HG03520 (cell line): Measurements from ENCODE around the gene IZUMO4.

Experiments used
- ATAC-seq: cut with Tn5 transposase; IDR thresholded peaks from one replicate; pipeline ENCODE4 v1.9.1; 2021; ENCODE audit warnings: mild to moderate bottlenecking, moderate library complexity; ENCODE audit not compliant: unreplicated experiment

Gene IZUMO4

DNA sequence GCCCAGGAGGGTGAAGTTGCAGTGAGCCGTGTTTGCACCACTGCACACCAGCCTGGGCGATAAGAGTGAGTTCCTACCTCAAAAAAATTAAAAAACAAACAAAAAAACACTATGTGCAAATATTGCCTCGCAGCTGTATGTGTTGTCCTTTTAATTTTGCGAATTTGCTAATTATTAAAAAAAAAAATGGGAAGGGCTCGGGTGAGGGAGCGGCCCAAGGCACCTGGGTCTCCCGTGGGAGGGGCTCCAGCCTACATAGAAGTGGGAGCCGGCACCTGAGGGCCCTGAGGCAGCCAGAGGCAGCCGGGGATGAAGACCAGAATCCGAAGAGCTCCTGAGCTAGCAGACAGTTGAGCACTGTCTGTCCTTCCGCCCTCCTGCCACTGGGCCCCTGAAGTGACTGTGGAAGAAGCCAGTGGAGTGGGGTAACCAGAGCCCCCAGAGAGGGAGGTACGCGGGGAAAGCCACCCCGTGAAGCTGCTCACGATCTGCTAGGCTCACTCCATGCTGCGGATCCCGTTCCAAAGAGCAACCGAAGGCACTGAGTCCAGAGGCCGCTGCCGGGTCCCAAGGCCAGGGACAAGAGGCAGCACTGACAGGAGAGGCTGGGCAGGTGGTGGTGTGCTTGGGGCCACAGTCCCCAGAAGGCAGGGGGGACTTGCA lies 6.5 kb downstream of the IZUMO4 start:
- no peak for ATAC-seq

DNA sequence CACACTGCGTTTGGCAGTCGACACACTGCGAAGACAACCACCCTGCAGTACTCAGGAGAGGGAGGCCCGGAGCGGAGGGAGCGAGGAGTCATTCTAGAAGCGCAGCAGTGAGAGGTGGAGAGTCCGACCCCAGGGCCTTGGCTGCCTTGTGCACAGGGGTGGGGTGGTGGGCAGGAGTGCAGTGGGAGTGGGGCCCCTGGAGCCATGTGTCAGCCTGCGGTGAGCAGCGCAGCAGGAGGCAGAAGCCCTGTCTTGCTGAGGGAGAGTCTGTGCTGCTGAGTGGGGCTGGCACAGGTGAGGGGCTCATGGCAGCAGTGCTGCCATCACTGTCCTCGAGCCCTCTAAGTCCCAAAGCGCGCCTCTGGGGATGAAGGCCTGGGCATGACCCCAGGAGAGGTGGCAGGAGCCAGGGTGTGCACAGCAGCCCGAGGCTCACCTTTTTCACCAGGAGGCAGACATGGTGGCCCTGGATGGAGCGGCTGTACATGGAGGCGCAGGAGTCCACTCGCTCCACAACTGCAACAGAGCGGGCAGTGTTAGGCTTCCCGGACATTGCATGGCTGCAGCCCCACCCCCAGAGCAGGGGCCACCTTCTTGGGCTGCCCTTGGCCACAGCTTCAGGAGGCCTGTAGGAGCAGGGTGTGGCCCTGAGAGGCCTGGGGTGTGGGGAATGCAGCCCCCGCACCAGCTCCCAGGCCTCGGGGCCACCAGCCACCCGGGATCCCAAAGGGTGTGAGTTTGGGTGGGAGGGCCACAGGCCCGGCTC lies 11.7 kb downstream of the IZUMO4 start:
- ATAC-seq = no peak

DNA sequence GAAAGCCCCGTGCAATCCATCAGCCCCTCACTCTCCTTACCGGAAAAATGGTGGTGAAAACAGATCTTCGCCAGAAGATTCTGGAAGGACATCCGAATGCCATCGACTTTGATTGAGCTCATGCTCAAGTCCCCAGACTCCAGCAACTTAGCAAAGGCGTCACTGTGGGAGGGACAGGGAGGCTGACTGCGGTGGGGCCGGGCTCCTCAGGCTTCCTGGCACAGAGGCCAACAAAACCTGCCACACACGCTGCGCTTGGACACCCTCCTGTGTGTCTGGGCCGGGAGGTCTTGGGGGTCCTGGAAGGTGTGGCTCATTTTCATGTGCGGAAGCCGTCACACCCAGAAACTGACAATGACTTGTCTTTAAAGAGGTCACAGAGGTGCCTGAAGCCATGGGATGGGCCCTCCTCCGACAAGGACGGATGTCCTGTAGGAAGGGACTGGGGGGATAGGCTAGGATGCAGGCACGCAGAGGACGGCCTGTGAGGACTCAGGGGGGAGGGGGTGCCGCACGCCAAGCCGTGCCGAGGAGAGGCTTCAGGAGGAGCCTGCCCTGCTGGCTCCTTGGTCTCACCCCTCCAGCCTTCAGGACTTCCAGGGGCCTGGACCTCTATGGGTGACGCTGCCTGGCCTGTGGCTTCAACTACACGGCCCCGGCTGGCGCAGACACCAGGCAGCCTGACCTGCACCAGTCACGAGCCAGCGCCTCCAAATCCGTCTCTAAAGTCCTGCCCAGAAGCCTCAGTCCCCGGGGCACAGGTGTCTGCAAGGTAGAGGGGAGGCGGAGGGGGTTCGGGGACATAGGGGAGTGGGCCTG lies 12.5 kb downstream of the IZUMO4 start:
- ATAC-seq = no peak

DNA sequence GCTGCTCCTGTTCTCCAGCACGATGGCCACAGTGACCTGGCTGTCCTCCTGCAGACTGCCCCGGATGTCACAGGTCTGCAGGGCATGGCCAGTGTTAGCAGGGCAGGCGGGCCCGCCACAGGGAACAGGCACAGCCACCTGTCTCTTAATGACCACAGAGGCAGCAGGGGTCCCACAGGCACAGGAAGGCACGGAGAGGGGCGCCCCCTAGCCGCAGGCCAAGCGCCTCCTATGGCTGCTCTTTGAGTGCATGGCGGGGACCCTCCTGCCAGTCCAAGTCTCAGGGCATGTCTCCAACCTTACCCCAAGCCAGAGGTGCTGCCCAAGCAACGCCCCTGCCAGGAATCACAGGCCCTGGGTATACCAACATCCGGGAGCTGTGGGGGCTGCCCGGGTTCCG lies 14.1 kb downstream of the IZUMO4 start:
- no peak for ATAC-seq

DNA sequence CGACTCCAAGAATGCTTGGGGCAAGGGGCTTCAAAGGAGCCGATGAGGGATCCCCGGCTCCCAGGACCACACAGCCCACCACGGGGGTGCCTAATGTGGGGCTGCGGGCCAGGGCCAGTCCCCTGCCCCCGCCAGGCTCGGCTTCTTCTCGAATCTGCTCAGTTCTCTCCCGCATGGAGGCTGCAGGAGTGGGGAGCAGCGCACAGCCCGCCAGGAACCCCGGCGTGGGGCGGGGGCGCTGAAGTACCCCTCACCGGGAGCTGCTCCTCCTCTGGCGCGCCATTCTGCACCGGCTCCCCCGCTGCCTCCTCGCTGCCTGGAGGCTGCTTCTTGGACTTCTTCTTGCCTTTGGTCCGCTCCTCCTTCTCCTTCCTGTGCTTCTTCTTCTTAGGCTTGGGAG lies 14.7 kb downstream of the IZUMO4 start:
- ATAC-seq = no peak

DNA sequence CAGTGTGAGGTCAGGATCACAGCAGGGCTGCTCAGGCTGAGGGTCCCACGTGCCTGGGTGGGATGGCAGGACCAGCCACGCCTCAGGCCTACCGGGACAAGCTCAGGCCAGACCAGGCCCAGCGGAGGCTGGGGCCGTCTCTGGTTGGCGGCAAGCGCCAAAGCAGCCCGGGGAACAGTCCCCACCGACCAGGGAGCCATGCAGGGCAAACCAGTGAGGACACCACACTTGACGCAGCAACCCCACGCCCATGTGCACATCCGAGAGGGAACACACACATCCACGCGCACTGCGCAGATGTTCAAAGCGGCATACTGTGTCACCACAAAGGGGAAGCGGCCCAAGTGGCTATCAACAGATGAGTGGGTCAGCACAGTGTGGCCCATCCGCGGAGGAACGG lies 15.2 kb downstream of the IZUMO4 start:
- no peak for ATAC-seq

DNA sequence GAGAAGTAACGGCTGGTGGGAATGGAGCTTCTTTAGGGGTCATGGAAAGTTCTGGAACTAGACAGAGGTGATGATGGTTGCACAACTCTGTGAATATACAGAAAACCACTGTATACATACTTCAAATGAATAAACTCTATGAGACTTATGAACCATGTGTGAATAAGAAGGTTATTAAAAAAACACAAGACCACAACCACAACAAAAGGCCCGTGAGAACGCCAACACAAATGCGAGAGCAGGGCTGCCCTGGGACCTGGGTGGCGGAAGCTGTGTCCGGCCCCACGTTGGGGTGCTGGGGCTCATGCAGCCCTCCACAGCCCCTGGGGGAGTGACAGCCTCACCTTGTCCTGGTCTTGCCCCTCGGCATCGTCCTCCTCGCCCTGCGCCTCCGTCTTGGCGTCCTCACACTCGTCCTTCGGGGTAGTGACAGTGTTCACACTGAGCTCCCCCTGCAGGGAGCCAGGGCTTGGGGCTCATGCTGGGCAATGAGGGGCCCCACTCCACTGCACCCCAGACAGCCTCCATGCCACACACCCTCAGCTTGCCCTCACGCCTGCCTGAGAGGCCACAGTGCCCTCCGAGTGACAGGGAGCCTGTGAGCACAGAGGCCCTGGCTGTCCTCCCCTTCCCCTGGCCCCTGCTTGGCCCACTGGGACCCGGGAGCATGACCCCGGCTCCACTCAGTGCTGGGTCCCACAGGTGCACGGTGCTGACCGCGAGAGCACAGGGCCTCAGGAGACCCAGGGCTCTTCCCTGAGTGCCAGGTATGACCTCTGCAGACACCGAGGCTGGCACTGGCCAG lies 16.0 kb downstream of the IZUMO4 start:
- no peak for ATAC-seq

DNA sequence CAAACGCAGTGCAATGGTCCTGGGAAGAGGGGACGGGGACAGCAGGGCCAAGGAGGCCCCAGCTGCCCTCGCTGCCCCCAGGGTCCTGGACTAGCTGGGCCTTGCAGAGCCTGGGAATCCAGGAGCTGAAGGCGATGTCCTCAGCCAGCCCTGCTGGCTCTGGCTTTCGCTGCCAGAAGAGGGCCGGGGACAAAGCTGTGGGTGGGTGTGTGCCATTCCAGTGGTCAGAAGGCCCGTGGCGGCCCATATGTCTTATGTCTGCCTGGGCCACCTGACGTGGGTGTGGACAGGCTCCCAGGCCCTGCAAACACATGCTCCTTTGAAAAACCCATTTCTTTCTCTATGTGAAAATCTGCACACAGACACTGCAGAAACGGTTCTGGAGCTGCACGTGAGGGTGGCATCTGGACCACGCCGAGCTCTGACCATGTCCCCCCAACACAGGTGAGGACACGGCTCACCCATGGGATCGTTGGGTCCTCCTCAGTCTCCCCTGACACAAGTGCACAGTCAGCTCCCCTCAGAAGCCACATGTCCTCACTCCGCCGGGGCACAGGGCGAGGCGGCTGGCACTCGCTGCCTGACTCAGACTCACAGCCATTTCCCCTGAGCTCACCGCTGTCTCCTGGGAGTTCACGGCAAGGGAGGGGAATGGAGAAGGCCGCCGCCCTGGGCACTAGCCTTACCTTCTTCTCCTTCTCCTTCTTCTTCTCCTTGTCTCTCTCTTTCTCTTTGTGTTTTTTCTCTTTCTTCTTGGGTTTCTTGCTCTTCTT lies 16.9 kb downstream of the IZUMO4 start:
- ATAC-seq = no peak

DNA sequence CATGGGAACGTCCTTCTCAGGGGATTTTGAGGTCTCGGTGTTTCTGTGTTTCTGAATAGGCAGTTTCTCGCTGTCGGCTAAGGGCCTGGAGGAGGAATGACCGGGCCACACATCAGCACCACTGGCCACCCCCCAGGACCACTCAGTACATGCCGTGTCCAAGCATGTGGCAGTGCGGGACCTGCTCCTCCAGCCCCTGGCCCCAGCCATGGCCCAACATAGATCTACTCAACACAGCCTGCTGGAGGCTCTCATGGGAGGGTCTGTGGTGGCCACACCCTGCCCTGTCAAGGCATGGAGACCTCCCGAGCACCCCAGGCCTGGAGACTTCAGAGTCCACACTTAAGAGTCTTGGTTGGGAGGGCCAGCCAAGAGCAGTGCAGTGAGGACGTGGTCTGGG lies 17.5 kb downstream of the IZUMO4 start:
- no peak for ATAC-seq

DNA sequence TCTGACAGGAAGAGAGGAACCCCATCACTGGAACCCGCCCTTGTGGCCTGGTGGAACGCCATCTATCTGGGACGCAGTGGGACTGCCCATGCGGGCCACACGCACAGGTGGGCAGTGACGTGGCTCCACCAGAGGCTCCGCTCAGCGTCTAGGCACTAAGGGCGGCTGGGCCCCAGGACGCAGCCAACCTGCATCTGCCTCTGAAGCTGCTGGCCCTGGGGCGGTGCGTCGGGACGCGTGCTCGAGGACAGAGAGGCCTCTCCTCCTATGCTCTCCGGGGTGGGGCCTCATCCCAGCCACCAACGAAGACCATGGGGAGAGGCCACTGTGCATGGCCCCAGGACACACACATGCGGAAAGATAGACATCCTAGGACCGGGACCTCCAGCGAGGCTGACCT lies 18.1 kb downstream of the IZUMO4 start:
- ATAC-seq = no peak

DNA sequence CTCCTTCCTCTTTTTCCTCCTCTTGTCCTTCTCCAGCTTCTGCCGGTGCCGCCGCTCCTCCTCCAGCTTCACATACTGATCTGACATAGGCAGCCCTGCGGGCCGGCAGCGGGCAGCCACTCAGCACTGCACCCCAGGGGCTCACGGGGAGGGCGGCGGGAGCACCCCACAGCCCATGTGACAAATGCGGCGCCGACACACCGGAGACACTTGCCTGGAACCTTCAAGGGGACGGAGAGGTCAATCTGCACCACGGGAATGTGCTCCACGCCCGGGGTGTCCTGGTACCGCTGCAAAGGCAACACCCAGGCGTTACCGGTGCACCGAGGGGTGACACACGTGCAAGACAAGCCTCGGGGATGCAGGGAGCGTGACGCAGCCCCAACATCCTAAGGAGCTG lies 18.6 kb downstream of the IZUMO4 start:
- no peak for ATAC-seq

DNA sequence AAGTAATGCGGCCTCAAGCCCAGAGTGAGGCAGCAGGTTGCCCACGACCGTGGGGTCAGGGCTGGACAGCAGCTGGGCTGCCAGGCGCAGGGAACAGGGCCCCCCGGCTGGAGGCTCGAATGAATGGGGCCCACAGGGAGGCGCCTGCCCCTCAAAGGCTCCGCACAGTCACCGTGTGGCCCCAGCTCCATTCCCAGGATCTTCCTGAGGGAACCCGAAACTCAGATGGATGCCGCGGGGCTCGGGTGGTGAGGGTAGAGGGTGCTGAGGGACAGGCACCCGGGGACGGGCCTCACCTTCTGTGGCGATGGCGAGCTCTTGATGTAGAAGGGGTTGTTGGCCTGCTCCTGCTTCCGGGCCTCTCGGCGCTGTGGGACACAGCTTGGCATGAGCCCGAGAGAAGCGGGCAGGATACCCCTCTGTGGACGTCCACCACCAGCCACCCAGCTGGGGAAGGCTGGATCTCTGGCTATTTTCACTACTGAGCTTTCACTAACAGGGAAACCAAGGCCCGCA lies 19.3 kb downstream of the IZUMO4 start:
- no peak for ATAC-seq

DNA sequence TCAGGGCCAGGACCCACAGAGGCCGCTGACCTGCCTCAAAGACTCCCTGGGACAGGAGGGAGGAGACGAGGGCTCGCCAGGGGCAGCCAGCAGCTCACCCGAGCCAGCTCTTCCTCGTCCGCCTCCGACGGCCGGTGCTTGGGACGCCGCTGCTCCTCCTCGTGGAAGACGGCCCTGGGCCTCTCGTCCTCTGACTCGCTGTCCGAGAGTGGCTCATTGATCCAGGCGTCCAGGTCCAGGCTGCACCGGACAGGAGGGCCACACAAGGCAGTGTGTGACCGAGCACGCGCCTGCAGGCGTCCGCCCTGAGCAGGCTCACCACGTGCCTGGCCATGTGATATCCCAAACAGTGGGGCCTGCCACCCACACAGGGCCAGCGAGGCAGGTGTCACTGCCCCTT lies 19.8 kb downstream of the IZUMO4 start:
- ATAC-seq = no peak

DNA sequence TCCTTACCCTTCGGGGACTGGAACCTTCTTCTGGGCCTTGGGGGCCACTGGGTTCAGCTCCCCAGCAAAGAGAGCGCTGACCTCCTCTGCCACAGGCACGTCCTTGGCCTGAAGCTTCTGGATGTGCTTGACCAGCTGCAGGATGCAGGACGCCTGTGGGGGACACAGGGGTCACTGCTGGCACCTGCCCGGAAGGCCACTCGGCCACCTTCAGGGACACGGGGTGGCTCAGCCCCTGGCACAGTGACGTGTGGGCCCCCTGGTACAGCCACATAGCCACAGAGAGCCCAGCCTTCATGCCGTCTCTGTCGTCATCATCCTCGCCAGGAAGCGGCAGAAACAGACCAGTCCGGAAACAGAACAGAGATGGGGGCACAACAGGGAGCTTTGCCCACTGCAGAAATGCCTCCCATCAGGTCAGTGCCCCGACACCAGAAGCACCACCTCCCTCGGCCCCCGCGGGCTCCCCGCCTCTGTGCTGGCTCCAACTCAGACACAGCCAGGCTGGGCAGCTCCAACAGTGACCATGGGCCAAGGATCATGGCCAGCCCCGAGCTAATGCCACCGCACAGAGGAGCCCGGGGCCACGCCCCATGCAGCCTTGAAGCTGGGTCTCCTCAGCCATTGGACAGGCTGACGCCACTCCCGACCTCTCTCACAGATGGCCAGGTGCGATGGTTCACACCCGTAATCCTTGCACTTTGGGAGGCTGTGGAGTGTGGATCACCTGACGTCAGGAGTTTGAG lies 20.7 kb downstream of the IZUMO4 start:
- ATAC-seq = no peak

DNA sequence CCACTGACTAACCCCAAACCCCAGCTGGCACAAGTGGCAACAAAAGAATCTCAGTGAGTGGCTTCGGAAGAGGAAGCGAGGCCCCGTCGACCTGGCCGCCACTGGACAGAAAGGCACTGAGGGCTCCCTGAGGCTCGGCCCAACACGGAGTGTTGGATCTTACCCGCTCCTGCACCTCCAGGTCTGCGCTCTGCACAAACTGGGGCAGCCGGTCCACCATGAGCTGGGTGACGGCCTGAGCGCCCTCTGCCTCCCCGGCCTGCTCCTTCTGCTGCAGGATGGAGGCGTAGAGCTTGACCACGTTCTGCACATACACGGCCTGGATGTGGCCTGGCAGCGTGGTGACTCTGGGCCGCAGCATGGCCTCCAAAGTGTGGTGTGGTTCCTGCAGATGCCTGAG lies 21.7 kb downstream of the IZUMO4 start:
- no peak for ATAC-seq

DNA sequence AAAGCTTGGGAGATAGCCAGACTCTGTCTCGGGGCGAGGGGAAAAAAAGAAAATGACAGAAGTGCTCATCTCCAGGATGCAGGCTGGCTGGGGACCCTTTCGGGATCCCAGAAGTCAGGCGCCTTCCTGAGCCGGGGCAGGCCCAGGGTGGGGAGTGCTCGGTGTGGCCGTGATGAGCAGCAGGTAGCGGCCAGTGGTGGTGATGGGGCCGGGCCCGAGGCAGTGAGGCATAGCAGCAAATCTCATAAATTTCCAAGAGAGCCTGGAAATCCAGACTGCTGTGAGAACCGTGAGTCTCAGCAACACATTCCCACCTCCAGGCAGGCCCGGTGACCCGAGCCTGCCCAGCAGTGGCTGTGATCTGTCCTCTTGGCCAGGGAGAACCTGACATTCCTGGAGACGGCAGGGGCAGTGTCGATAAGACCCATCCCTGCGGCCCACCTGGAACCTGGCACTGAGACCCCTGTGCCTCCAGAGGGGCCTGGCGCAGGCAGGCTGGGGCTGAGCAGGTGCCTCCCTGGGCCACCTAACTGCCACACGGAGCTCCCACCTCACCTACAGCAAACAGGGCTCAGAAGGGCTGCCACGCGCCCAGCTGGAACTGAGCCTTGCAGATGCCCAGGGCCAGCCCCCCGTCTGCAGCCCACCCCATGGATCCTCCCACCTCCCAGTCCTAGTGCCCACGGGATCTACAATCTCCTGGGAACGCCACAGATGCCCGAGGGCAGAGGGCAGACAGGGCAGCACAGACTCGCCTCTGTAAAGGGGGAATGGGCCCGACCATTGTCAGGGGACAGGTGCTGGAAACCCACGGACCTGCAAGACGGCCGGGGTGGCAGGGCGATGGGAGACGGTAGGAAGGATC lies 23.4 kb downstream of the IZUMO4 start:
- ATAC-seq = no peak

DNA sequence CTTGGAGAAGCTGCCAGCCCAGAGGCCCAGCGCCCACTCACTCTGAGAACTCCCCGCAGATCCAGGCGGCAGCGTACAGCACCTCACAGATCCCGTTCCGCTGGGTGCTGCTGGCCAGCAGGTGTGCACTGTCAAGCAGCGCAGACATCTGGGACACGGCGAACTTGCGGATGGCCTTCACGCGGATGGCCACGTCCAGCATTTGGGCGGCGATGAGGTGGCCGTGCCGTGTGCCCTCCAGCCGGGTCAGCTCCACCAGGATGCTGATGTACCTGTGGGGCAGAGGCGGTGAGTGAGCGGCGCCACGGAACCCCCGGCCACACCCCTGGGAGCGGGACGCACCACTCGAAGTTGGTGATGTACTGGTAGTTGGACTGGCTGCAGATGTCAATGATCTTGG lies 24.1 kb downstream of the IZUMO4 start:
- ATAC-seq = no peak

DNA sequence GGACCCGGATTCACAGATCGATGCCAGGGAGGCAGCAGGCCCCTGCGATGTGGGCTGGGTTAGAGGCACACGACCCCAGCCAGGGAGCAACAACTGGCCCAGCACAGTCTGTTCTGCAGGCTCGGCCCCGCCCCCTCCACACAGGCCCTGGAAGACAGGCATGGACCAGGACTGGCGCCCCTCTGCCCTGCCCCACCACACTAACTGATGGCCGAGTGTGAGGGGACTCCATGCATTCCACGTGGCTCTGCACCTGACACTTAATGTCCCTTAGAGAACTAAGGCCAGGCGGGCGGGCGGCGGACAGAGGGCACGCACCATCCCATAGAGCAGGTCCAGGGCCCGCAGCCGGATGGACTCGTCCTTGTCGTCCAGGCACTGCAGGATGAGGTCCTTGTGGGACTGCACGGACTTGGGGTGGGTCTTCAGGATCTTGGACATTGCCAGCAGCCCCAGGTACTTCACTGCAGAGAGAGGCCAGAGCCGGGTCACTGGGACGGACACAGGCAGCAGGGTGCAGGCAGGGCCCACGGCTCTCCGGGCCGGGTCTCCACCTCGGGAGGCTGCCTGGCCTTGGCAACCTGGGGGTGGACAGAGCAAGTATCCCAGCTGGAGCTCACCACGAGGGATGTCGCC lies 24.8 kb downstream of the IZUMO4 start:
- ATAC-seq = no peak
